AG10803 (cell line): ENCODE results near the gene RARG.

ENCODE experiments used
- DNase-seq: peaks from one replicate; pipeline ENCODE4 v3.0.0; 2010; ENCODE audit warnings: low read depth
- H3K4me3 ChIP-seq: 2 replicates; pipeline ENCODE4 v1.5.1; 2011; ENCODE audit warnings: mild to moderate bottlenecking, low read length, control low read depth
- CTCF ChIP-seq: conservative IDR thresholded peaks from 2 replicates; pipeline ENCODE4 v1.5.1; 2011; ENCODE audit warnings: mild to moderate bottlenecking, low read length, control low read depth, inconsistent platforms

Gene RARG

GRCh38 chr12:53200107-53200457, 31.9 kb downstream of the RARG start:
- DNase-seq, result no peak
- no peak overlapping the region for H3K4me3 ChIP-seq
- TF ChIP-seq CTCF, result no peak

GRCh38 chr12:53199700-53200099, 32.3 kb downstream of the RARG start:
- H3K4me3 ChIP-seq, result no peak overlapping the region
- TF ChIP-seq CTCF, result no peak
- no peak for DNase-seq

- H3K4me3 ChIP-seq, result no peak overlapping the region
- no peak for DNase-seq
- TF ChIP-seq CTCF, result no peak
Observed at GRCh38 chr12:53198486-53199110, 33.4 kb downstream of the RARG start.

GRCh38 chr12:53197011-53197640, 34.9 kb downstream of the RARG start:
- no peak for TF ChIP-seq CTCF
- no peak for DNase-seq

GRCh38 chr12:53196486-53196885, 35.5 kb downstream of the RARG start:
- no peak for TF ChIP-seq CTCF
- no peak for DNase-seq
- no peak overlapping the region for H3K4me3 ChIP-seq

More at GRCh38 chr12:53197011-53197640, 34.9 kb downstream of the RARG start:
- H3K4me3 ChIP-seq, result no peak overlapping the region

DNA sequence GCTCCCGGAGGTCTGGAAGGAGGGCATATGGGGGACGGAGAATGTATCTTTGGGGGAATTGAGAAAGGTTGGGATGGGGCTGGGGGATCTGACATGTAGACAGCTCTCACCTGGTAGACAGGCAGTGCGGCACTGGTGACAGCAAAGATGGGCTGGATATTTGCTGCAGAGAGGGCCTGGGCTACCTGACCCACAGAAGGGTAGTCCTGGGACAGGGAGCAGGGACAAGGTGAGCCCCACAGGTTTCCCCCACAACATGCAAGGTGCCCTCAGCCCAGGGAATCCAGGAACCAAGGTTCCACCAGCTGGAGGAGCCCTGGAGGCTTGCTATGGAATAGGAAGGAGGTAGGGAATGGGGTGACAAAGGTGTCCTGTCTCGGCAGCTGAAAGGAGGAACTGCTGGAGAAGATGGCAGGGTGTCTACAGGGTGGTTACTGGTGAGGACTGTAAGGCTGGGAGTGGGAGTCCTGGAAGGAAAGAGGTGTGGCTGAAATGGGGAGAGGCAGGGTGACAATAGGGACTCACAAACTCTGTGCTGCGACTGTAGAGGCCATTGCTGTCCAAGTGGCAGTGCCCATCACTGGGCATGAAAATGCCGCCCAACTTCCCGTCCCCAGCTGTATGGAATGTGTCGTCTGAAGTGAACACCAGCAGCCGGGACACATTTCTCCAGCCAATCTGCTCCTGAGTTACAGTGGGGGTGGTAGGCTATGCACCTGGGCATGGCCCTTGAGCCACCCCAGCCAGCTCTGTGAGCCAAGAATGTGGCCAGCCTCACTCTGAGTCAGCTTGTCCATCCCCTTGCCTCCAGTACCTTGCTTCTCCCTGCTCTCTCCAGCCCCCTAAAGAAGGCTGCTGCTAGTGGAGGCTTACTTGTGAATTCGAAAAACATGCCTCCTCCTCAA, 36.2 kb downstream of the RARG start:
- no peak for TF ChIP-seq CTCF
- no peak overlapping the region for H3K4me3 ChIP-seq
- DNase-seq, result no peak
